ENCODE measurements around the gene GSTM1.

The GSTM1 gene

DNA sequence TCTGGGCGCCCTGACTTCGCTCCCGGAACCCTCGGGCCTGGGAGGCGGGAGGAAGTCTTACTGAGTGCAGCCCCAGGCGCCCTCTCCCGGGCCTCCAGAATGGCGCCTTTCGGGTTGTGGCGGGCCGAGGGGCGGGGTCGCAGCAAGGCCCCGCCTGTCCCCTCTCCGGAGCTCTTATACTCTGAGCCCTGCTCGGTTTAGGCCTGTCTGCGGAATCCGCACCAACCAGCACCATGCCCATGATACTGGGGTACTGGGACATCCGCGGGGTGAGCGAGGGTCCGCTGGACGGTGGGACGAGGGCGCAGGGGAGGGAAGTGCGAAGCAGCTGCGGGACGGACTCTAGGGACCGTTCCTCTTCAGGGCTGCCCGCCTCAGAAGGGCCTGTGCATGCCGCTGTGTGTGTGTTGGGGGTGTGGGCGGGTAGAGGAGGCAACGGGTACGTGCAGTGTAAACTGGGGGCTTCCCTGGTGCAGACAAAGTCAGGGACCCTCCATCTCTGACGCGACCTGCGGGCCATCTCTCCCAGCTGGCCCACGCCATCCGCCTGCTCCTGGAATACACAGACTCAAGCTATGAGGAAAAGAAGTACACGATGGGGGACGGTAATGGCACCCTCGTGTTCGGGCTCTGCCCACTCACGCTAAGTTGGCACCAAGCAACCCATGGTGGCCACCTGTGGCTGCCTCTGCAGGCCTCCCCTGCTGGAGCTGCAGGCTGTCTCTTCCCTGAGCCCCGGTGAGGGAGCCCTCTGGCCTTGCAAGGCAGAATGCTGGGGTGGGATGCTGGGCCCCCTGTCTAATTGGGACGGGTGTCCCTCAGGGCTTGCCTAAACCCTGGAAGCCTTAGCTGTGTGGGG is at the start of gene GSTM1:
TSS of gene GSTM1 (plus strand) at position 177 of the 859 bp plus-strand sequence. CDS start at position 234, 57 bp downstream.
- no peak for DNase-seq (ENCODE audit: low read depth)

DNA sequence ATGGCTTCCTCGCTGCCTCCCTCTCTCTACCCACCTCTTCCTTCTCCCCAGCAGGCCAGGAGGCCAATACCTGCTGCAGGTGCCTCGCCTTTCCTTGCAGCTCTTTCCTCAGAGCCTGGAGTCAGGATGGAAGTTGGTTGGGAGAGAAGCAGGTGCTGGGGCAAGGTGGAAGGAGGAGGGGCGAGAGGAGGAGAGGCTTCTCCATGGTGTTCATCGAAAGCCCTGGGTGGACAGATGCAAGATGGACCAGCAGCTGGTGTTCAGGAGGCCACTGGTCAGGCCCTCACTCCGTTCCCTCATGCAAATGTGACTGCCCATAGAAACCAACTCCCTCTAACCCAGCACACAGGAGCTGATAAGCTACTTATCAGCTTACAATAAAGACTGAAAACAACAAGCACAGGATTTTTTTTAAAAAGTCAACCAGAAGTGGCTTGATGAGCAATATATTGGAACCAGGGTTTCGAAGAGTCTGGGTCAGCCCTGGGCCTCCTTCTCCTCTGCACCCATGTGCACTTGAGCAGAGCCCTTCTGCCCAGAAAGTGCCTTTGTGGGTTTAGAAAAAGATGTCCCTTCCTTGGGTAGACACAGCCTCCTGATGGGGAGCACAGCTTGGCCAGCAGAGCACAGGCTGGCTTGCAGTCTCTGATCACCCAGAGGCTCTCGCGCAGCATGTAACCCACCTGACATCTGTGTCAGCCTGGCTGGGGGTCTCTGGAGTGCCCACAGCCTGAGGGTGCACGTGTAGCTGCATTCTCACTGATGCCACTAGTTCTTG is 48.4 kb upstream of the GSTM1 start:
- DNase-seq (ENCODE audit: low read depth) = no peak

DNA sequence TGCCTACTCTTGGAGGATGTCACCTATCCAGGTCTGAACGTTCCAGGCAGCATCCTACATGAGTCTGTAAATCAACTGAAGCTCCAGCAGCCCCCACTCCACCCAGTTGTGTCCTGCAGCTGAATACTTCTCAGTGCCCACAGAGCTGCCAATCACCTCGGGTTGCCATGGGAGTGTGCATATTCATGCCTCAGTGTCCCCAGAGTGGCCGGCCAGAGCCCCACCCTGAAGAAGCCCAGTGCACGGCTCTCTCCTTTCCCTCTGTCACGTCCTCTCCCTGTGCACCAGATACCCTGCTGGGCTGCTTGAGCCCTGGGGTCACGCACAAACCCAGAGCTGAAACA is 47.8 kb upstream of the GSTM1 start:
- DNase-seq (ENCODE audit: low read depth) = no peak

DNA sequence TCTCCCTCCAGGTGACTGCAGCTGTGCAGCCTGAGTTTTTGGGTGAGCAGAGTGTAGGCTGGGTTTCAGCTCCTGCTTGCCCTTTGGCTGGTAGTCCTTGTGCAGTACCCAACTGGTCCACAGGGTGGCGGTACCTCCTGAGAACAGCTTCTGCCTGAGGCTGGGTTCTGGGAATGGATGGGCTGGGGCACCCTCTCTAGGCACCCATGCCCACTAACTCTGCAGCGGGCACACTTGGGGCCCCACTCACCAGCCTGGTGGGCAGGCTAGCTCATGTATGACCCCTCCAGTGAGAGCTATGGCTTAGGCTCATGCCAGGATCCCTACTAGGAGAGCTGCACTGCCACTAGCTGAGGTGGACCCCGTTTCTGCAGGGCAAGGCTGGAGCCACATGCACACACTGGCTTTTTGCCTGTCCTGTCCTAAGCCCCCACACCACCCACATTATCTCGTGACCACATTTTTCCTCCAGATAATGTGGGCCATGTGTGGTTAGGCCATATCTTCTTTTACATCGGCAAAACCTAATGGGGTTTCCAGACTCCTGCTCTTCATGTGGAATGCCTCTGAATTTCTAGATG is 47.2 kb upstream of the GSTM1 start:
- peak; percentile 70 for DNase-seq (ENCODE audit: low read depth)

DNA sequence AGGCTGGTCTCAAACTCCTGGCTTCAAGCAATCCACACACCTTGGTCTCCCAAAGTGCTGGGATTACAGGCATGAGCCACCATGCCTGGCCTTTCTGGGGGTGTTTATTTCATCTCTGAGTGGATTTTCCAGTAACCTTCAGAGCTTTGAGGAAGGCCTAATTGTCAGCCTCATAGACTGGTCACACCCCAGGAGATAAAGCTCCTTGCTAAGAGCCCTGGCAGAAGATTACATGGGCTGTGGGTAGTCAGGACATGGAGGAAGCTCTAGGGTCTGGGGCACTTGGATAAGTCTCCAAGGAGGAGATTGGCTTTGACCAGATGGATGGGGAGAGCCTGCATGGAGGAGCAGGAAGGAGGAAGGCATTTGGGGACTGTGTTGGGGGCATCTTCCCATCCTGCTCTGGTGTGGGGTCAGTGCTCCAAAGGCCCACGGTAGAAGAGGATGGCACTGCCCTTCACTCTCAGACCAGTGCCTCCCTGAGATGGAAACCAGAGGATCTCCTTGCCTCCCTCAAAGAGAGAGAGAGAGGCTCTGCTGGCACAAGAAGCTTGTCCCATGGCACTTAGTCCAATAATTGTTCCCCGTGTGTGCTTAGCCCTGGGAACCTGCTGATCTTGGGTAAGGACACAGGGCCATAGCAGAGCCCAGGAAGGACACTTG is 46.4 kb upstream of the GSTM1 start:
- DNase-seq (ENCODE audit: low read depth) = no peak

DNA sequence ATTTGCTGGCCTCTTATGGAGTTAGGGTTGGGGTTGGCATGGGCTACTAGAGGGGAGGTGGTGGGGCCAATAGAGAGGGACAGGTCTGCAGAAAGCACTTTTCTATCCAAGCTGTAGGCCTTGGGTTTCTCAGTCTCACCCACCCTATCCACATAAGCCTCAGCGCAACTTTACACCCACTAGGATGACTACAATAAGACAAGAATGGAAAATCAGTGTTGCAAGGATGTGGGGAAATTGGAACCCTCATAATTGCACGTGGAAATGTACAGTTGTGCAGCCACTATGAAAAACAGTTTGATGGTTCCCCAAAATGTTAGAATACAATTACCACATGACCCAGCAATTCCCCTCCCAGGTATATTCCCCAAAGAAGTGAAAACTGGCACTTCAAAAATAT is 45.8 kb upstream of the GSTM1 start:
- DNase-seq (ENCODE audit: low read depth) = no peak

DNA sequence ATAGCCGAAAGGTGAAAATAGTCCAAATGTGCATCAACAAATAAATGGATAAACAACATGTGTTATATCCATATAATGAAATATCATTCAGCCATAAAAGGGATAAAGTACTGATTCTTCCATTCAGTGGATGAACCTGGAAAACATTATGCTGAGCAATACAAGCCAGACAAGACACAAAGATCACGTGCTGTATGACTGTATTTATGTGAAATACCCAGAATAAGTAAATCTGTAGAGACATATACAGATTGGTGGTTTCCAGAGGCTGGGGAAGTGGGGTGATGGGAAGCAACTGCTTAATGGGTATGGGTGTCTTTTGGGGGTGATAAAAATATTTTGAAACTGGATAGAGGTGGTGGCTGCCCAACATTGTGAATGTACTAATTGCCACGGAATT is 45.0 kb upstream of the GSTM1 start:
- DNase-seq (ENCODE audit: low read depth) = no peak

DNA sequence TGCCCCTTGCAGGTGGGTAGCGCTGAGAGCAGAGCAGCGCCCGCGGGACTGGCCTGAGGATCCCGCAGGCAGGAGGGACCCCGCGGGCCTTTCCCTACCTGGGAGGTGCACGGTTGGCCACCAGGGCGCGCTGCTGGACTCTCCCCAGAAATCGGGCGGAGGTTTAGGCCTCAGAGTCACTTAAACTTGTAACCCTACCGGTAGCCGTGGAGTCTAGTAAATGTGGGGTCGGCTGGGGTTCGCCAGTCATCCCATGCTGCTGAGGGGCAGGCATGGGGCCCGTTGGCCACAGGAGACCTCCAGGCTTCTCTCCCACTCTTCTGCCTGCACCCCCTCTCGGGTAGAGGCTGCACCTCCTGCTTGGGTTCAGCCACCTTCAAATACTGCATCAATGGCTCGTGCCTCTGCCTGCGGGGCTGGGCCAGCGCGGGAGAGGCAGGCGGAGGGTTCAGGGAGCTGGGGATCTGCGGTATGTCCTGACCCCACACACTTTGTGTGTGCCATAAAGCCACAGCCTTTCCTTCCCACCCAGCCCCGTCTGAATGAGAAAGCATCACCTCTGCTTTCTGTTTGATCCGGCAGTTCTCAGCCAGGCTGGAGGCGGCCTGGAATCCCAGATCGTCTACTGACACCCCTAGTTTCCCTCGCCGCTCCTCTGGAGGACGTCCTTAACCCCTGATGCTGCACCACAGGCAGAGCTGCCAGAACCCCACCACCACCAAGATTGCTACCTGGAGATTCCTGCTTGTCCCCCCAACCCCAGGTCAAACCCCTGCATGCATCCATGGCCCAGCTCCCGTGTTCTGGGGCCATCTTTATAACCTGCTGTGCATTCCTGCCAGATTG is 44.0 kb upstream of the GSTM1 start:
- DNase-seq (ENCODE audit: low read depth) = peak; percentile 62

DNA sequence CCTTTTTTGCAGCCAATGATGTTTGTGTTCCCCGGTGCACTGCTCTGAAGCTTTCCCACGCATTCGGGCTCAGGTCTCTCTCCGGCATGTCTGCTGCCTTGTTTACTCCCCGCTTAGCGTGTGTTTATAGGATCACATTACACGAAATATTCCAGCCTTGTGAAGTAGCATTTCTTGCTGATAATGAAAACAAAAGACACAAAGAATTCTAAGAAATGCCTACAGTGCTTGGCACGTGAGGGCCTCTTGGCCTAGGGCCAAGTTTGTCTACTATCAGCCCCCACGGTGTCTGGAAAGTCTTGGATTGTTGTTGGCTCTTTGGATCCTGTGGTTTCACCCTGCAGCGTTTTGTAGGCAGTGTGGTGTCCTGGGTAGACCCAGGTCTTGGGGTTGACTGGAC is 42.9 kb upstream of the GSTM1 start:
- no peak for DNase-seq (ENCODE audit: low read depth)

DNA sequence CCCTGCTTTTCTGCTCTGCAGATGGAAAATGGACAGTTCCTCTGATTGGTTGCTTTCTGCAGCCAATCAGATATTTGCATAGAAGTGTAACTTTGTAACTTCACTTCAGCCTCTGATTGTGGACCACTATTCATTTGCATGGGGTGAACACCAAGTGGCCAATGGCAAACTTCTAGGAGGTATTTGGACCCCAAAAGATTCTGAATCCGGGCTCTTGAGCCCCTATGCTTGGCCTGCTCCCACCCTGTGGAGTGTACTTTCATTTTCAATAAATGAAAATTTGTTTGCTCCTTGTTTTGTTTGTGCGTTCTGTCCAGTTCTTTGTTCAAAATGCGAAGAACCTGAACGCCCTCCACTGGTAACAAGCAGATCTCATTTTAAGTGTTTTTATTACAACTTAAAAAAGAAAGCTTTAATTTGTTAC is 38.1 kb upstream of the GSTM1 start:
- DNase-seq (ENCODE audit: low read depth) = peak; percentile 61

DNA sequence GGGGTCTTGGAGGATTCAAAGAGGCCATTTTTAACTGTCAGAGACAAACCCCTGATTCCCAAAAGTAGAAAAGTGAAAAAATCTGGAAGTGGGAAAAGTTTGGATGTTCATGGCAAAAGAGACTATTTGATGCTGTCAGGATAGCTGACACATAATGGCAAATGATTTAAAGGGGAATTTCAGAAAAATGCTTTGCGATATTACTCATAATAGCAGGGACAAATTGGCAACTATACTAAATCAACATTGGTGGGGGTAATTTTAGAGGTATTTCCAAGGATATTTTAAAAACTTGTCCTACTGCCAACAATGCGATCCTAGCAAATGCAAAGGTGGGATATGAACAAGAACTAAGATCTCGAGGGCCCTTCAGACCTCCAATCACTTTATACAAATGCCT is 37.0 kb upstream of the GSTM1 start:
- peak; percentile 68 for DNase-seq (ENCODE audit: low read depth)

DNA sequence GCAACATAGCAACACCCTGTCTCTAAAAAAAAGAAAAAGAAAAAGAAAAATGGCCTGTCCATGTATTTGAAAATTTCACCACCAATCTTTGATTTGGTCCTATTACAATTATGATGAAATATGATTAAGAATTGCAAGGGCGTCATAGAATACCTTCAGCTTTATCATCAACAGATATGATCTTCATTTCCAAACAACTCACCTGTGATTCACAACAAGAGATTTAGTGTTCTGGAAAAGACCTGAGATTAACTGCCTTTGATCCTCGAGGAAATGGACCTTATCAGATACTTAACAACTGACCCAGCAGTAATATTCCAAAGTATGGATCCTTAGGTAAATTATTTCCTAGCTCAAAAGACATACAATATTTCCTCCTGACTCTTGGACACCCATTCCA is 35.2 kb upstream of the GSTM1 start:
- DNase-seq (ENCODE audit: low read depth) = no peak

DNA sequence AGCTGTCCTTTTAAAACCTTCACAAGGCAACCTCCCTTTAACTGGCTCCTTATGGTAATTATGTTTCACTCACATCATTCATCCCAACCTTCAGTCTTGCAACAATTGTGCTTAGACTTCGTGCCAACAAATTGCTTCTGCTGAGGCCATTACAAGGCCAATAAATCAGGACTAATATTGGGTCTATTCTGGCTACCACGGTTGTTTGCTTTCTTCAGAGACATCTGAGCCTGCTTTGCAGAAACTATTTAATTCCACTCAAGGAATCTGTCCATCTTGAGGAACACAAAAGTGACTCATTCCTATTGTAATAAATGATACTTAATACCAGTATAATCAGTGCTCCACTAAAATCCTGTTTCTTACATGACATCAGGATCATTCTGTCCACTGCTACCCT is 34.3 kb upstream of the GSTM1 start:
- peak; percentile 51 for DNase-seq (ENCODE audit: low read depth)

DNA sequence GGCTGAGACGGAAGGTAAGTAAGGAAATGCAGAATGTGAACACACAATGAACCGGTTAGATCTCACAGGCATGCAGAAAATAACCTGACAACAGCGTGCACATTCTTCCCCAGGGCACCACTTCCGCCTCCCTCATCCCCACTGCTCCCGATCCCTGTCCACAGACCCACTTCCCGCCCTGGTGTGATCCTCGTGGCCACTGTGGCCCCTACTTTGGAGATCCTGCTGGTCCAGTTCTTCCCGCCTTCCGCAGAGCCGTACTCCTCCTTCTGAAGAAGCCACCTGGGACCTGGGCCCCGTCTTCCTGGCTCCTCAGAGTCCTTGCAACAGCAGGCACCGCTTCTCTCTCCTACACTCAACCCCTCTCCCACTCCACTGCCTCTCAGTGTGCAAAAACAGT is 33.1 kb upstream of the GSTM1 start:
- no peak for DNase-seq (ENCODE audit: low read depth)

DNA sequence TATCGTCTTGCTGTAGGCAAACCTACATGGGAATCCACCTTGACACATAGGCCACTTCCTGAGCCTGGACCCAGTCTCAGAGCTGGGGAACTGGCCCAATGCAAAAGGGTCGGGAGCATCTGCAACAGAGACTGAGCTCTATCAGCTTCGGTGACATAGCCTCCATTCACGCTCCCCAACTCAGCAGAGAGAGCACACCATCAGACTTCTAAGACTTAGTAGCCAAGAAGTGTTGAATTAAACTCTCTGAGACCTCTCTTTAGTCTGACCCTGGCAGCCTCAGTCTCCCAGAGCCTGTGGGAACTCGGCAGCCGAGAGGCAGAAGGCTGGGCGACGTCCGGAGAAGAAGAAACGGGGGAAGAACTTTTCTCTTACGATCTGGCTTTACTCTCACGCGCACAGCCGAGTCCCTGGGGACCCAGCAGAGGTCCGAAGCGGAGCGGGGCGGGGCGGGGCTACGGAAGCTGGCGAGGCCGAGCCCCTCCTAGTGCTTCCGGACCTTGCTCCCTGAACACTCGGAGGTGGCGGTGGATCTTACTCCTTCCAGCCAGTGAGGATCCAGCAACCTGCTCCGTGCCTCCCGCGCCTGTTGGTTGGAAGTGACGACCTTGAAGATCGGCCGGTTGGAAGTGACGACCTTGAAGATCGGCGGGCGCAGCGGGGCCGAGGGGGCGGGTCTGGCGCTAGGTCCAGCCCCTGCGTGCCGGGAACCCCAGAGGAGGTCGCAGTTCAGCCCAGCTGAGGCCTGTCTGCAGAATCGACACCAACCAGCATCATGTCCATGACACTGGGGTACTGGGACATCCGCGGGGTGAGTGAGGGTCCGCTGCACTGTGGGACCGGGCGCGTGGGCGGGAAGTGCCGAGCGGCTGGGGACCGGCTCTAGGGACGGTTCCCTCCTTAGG is 31.8 kb upstream of the GSTM1 start, which contains the start of gene GSTM4:
TSS of gene GSTM4 (plus strand) at position 485 of the 905 bp plus-strand sequence. CDS start at position 776, 291 bp downstream.
- DNase-seq (ENCODE audit: low read depth) = peak; percentile 81

DNA sequence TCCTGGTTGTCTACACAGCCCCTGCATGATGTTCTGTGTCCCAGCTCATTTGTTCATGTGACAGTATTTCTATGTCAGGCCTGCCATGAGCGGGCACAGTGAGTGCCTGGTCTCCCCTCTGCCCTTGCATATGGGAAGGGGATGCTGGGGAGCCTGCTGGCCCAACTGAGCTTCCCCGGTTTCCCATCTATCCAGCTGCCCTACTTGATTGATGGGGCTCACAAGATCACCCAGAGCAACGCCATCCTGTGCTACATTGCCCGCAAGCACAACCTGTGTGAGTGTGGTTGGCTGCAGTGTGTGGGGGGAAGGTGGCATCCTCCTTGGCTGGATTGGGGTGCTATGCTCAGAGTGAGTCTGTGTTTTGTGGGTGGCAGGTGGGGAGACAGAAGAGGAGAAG is 30.2 kb upstream of the GSTM1 start:
- no peak for DNase-seq (ENCODE audit: low read depth)

DNA sequence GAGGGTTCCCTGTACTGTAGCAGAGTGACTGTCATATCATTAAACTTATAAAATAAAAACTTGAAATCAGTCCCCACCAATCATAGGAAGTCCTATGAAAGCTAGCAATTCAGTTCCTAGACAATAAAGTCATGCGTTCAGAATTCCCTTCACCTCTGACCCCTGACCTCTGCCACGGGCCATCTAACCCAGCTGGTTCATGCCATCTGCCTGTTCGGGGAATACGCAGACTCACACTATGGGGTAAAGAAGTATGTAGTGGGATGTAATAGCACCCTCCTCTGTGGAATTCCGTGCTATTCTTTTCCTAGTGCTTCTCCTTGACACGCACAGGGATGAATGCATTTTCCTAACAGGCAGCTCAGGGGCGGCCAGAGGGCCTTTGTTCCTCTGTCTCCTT is 29.6 kb upstream of the GSTM1 start:
- DNase-seq (ENCODE audit: low read depth) = no peak

DNA sequence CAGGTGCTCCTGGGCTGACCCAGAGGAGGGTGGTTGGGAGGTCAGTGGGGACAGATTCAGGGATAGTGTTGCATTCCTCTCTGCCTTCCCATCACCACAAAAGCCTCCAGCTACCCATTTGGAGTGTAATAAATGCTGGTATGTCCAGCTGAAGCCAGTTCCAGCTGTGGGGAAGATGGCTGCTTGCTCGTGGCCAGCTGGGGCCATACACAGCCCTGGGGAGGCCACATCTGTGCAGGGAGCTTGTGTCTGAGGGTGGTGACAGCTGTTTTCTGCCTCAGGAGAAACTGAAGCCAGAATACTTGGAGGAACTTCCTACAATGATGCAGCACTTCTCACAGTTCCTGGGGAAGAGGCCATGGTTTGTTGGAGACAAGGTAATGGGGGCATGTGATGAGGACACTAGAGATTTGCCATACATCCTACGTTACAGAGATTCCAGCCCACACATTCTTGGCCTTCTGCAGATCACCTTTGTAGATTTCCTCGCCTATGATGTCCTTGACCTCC is 29.0 kb upstream of the GSTM1 start:
- DNase-seq (ENCODE audit: low read depth) = no peak

DNA sequence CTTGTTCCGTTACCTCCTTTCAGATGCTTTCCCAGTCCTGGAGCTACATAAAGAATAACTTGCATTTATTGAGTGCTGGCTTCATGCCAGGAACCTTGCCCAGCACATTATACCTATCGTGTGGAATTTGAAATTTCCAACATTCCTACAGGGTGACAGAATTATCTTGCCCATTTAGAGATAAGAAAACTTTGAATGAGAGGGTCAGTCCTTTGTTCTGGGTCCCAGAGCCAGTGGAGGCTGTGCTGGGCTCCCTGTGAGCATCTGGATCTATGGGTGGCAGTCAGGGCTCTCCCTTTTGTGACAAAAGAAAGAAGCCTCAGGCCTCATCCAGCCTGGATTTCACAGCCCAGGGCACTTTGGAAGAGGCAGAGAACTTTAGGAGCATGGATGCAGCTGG is 28.5 kb upstream of the GSTM1 start:
- no peak for DNase-seq (ENCODE audit: low read depth)
